GM18520 (cell line): ENCODE results near the gene ESF1.
A peak's percentile ranks its signal among the peaks of the same experiment; 100 is the strongest.
"Not testable (repeated sequence)": the region's sequence is repeated elsewhere in the genome, so short reads cannot be mapped to it uniquely, and the experiment has no call there.

Source experiments
- ATAC-seq: cut with Tn5 transposase; IDR thresholded peaks from one replicate; pipeline ENCODE4 v1.9.1; 2021; ENCODE audit not compliant: unreplicated experiment

The ESF1 gene

DNA sequence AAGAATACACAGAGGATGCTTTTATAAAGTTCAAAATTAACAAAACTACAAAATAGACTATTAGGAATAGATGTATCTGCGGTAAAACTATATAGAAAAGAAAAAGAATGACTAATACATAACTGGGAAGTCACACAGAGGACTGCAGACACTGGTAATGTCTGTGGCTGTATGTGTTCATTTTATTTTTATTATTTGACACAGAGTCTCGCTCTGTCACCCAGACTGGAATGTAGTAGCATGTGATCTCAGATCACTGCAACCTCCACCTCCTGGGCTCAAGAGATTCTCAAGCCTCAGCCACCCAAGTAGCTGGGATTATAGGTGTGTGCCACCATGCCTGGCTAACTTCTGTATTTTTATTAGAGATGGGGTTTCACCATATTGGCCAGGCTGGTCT is 38.9 kb downstream of the ESF1 start:
- ATAC-seq = no peak

GRCh38 chr20:13744352-13744751 is 40.4 kb downstream of the ESF1 start:
- ATAC-seq = no peak

DNA sequence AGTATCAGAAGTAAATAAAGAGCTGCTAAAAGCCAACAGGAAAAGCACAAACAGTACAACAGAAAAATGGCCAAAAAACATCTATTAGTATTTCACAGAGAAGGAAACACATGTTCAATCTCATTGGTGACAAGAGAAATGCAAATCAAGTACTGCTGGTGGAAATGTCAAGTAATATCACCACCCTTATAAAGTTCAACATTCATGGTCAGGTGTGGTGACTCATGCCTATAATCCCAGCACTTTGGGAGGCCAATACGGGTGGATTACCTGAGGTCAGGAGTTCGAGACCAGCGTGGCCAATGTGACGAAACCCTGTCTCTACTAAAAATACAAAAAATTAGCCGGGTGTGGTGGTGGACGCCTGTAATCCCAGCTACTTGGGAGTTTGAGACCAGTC is 42.8 kb downstream of the ESF1 start:
- ATAC-seq = no peak

DNA sequence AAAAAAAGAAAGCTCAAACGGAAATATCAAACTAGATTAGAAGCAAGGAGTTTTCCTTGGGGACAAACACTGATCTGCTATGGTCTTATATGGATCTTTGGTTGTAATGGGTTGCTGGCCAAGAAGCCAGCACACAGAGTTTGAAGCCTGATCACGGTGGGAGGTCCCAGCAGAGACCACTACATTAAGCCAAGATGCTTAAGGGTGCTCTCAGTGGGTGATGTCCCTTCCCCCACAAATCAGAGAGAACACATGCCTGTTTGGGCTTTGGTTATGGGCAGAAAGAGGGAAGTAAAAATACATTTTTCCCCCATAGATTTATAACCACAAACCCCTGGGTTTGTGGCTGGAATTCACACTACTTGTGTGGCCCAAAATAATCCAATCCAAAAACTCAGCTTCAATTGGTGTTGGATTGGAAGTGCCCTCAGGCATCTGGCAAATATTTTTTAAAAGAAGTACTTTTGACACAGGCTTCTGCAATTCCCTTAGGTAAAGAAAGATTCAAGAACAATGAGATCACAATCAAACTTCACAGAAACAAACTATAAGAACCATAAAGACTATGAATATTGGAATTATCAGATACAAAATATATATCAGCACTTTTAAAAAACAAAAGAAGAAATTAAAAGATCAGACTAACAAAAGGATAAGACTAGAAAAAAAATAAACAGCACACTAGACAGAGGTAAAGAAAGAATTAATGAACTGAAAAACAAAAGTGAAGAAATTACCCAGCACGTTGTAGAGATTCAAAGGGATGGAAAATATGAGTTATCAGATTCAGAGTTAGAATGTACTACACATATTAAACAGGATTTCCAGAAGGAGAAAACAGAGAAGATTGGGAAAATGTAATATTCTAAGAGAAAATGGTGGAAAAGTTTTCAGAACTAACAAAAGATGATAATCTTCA is 44.7 kb downstream of the ESF1 start:
- no peak for ATAC-seq

- ATAC-seq = not testable (repeated sequence)
Measured at GRCh38 chr20:13738187-13738586, 46.5 kb downstream of the ESF1 start.

DNA sequence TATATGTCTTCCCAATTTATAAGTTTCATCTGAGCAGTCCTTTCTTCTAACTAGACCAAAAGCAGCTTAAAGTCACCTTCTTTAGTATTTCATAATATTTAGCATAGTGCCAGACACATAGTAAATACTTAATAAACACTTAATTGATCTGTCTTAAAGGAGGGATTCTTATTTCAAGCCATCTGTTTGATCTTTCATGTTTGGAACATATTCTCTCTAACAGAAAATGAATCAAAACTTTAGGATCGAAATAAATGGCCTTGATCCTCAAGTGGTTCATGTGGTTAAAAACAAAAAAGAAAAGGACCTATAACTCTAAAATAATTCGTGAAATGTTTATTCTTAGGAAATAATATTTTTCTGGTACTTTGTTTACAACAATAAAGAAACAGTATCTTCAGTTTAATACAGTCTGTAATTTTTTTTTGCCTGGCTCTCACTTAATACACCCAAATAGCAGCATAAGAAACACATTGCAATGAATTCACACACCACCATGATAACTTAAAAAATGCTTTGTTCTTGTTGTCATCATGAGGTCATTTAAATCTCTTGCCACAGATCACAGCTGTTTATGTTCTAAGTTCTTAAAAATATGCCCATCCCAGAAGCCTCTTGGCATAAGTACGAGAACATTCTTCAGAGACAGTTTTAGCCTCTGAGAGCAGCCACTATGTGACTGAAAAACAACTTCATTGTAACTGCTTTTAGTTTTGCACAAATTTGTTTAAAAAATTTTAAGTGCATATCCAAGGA is 48.1 kb downstream of the ESF1 start:
- ATAC-seq = no peak

DNA sequence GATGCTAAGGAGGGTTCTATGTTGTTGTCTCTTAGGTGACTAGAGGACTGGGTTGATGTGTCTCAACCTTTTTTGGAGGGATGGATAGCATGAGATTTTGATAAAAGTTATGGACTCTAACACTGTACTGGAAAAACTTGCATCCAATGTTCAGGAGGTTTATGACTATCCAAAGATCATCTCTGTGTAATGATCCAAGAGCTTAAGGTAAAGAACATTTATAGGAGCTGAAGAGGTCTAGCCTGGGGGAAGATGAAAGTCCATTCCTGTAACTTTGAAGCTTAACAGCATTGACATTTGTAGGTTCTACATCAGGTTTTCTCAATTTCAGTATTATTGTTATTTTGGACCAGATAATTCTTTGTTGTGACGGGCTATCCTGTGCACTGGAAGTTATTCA is 48.9 kb downstream of the ESF1 start:
- no peak for ATAC-seq

- ATAC-seq = no peak
Measured at GRCh38 chr20:13723011-13723410, 61.7 kb downstream of the ESF1 start.

DNA sequence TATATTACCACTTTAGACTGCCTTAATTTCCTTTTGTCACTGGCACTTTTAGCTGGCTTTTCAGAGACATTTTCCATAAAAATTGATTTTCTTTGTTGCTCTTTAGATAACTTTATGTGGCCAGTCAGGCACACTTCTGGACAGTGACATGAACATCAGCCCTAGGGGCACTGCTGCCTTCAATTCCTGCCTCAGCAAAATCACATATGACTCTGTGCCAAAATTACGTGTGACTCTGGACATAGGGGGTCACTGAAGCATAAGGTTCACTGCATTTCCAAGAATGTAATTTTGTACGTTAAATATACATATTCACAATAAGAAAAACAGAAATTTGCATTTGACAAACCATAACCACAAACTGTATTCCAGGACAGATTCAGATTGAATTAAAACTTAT is 66.5 kb downstream of the ESF1 start:
- peak; percentile 14 for ATAC-seq

GRCh38 chr20:13717631-13718044 is 67.1 kb downstream of the ESF1 start:
- peak; percentile 96 for ATAC-seq

- ATAC-seq = no peak
Measured at GRCh38 chr20:13715171-13715570, 69.5 kb downstream of the ESF1 start.

- ATAC-seq = no peak
Measured at GRCh38 chr20:13708234-13708633, 76.5 kb downstream of the ESF1 start.

GRCh38 chr20:13703265-13703664 is 81.5 kb downstream of the ESF1 start:
- ATAC-seq = no peak

- ATAC-seq = no peak
Measured at GRCh38 chr20:13701486-13701885, 83.2 kb downstream of the ESF1 start.

- ATAC-seq = no peak
Measured at GRCh38 chr20:13700761-13701160, 84.0 kb downstream of the ESF1 start.

DNA sequence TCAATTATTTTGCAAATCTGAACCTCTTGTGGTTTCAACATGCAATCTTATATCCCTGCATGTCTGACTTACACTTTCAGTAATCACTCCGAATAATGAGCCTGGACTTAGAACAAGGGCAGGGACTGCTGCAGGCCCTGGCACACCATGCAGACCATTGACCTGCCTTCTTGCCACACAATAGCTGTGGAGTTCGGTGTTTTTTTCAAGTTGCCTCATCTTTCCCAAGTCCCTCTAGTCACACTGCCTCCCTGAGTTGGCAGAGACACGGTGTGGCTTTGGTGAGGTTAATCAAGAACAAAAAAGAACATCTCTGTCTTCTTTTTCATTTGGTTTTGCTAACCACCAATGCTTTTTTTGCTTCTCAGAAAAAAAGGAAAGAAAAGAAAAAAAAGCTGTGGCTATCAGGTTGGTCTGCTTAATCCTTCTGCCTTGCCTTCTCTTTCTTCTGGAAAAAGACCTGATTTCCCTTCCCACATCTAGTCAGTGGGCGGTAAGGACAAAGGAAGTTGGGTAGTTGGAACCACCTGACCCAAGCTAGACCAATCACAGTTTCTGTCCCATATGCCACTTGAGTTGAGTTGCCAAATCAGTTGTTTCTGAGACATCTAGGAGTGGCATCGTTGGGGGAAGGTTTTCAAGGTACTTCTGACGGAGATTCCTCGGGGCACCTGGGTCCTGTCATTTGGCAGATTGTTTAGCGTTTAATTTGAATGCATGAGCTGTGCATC is 90.1 kb downstream of the ESF1 start:
- no peak for ATAC-seq

GRCh38 chr20:13692802-13693736 is 91.7 kb downstream of the ESF1 start:
- no peak for ATAC-seq

- ATAC-seq = no peak
Measured at GRCh38 chr20:13690943-13691342, 93.8 kb downstream of the ESF1 start.

DNA sequence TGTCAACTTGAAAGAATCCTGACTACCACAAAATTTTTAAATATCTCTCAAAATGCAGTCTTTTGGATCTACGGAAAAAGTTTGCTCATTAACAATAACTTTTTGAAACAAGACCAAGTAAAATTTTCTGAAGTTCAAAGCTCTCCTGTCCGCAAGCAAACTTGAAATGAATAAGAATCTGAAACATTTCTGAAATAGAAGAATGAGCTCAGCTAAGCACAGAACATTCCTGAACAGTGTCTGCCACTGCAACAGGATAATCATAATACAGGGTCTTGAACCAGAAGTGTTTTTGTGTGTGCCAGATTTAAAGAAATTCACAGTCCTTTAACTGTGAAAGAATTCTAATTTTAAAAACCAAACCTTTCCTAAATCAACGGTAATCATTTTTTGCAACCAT is 96.9 kb downstream of the ESF1 start:
- ATAC-seq = no peak

DNA sequence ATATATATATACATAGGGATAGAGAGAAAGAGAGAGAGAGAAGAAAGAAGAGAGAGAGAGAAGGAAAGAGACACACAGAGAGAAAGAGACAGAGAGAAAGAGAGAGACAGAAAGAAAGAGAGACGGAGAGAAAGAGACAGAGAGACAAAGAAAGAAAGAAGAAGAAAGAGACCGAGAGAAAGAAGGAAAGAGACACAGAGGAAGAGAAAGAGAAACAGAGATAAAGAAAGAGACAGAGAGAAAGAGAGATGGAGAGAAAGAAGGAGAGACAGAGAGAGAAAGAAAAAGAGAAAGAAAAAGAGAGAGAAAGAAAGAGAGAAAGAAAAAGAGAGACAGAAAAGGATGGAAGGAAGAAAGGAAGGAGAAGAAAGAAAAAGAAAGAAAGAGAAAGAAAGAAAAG is 99.1 kb downstream of the ESF1 start:
- ATAC-seq = no peak
